C4-2B (cell line): Measurements from ENCODE around the gene WBP2.

ENCODE experiments used
- H3K27ac ChIP-seq: fragments of 450-650 bp; 2 replicates; pipeline ENCODE4 v1.5.1; 2017
- ZFX ChIP-seq: fragments of 450-650 bp; IDR thresholded peaks from 2 replicates; pipeline ENCODE4 v1.6.1; 2017
- TF ChIP-seq, protein P1 (sequence below): fragments of 450-650 bp; conservative IDR thresholded peaks from 2 replicates; pipeline ENCODE4 v1.5.1; 2017; ENCODE audit warnings: mild to moderate bottlenecking

WBP2 gene

GRCh38 chr17:75817571-75817970, 37.6 kb downstream of the WBP2 start:
- TF ChIP-seq, protein P1, sequence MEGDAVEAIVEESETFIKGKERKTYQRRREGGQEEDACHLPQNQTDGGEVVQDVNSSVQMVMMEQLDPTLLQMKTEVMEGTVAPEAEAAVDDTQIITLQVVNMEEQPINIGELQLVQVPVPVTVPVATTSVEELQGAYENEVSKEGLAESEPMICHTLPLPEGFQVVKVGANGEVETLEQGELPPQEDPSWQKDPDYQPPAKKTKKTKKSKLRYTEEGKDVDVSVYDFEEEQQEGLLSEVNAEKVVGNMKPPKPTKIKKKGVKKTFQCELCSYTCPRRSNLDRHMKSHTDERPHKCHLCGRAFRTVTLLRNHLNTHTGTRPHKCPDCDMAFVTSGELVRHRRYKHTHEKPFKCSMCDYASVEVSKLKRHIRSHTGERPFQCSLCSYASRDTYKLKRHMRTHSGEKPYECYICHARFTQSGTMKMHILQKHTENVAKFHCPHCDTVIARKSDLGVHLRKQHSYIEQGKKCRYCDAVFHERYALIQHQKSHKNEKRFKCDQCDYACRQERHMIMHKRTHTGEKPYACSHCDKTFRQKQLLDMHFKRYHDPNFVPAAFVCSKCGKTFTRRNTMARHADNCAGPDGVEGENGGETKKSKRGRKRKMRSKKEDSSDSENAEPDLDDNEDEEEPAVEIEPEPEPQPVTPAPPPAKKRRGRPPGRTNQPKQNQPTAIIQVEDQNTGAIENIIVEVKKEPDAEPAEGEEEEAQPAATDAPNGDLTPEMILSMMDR: no peak
- TF ChIP-seq ZFX: no peak
- no peak overlapping the region for H3K27ac ChIP-seq

- no peak overlapping the region for H3K27ac ChIP-seq
- TF ChIP-seq, protein P1: no peak
- TF ChIP-seq ZFX: no peak
Measured at GRCh38 chr17:75816693-75817092, 38.4 kb downstream of the WBP2 start.

- H3K27ac ChIP-seq: no peak overlapping the region
- TF ChIP-seq, protein P1: no peak
- TF ChIP-seq ZFX: no peak
Measured at GRCh38 chr17:75815399-75815798, 39.7 kb downstream of the WBP2 start.

GRCh38 chr17:75814900-75815373, 40.2 kb downstream of the WBP2 start:
- H3K27ac ChIP-seq: no peak overlapping the region
- TF ChIP-seq, protein P1: no peak
- no peak for TF ChIP-seq ZFX

GRCh38 chr17:75814021-75814395, 41.1 kb downstream of the WBP2 start:
- TF ChIP-seq ZFX: no peak
- TF ChIP-seq, protein P1: no peak
- H3K27ac ChIP-seq: no peak overlapping the region

DNA sequence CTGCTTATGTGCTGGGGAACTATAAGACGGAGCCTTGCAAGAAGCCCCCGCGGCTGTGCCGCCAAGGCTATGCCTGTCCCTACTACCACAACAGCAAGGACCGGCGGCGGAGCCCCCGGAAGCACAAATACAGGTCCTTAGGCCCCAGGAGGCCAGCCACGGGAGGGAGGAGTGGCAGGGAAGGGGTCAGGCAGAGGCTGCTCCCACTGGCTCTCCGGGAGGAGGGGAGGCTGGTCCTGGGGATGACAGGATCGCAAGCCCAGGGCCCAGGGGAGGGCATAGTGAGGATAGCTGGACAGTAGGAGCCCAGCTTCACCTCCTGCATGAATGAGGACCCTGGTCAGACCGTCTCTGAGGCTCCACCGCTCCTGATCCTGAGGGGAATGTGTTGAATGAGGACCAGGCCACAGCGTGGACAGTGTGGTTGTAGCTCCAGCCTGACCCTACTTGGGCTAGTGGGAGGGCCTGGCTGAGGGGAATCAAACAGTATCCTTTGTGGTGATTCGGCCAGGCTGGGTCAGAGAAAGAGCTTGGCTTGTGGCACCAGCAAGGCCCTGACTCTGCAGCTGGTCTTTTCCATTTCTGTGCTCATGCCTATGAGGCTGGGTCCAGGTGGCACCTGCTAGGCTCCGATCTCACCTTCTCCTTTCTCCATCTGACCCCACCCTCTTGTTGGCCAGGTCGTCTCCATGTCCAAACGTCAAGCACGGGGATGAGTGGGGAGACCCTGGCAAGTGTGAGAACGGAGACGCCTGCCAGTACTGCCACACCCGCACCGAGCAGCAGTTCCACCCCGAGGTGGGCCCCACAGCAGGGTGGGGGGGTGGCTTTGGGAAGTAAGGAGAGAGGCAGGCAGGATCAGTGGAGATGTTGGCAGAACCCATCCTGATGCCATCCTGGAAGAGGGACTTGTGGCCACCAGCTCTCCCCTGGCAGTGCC, 41.8 kb downstream of the WBP2 start:
- no peak overlapping the region for H3K27ac ChIP-seq
- TF ChIP-seq ZFX: no peak
- TF ChIP-seq, protein P1: no peak

DNA sequence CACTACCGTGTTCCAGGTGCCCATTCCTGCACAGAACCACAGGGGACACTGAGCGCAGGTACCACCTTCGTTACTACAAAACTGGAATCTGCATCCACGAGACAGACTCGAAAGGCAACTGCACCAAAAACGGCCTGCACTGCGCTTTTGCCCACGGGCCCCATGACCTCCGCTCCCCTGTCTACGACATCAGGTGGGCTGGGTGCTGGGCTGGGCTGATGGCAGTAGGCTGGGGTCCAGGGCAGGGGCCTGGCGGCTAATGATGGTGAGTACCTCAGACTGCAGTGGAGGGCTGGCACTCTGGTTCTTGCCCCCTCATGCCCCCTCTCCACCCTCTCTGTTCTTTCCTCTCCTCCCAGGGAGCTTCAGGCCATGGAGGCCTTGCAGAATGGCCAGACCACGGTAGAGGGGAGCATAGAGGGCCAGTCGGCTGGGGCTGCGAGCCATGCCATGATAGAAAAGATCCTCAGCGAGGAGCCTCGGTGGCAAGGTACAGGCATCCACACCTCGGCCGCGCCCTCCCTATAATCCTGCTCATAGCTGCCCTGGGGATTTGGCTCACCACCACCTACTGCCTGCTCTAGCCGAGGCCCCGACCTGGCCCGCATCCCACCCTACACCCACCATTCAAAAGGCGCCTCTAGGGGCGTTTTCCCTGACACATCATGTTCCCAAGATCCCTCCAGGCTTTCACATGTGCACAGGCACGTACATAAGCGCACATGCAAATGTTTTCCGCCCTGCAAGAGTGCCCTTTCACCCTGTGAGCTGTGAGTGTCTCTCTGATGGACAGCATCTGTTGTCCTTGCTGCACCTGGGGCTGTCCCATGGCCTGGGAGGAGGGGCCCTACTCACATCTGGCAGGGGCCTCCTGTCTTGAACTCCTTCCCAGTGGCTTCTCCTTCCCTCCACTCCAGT, 42.8 kb downstream of the WBP2 start:
- no peak for TF ChIP-seq ZFX
- TF ChIP-seq, protein P1: no peak
- no peak overlapping the region for H3K27ac ChIP-seq
